ENCODE results near the gene PHETA2. TPM values are rescaled to one million over a fixed set of nuclear protein-coding genes. Genes with fewer than 3 reads are reported as not detected.

Gene PHETA2
- total RNA-seq, 1 experiment from 2014 or later = 0.22 TPM

DNA sequence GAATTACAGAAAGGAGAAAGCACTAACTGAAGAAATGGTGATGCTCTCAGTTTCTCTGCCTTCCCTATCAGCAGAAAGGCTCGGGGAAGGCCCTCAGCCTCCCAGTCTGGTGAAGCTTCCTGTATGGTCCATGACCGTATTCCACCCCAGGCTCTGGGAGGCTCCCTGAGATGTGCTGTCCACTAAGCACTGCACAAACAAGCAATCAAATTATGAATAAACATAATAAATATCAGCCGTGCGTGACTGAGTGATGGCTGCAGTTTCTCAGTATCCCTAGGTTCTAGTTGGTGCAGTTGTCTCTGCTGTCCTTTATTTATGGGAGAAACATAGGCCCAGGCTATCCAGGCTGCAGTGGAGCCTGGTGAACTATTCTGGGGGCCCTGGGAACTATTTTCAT, 9.1 kb downstream of the PHETA2 start:
- no peak for DNase-seq (ENCODE audit: low read depth, low spot score)
- Histone ChIP-seq H3K79me2 (ENCODE audit: insufficient read depth, low read length) (peaks cover 15% of the 10 kb centered on the region), H3K27ac (ENCODE audit: low read depth, low read length) (no peak overlapping the region), H3K9me2 (ENCODE audit: insufficient read depth) (no peaks in the 10 kb centered on the region), H3K4me1 (ENCODE audit: control insufficient read depth in 1 of 2, insufficient read depth in 2 of 2, low read length in 2 of 2) (peaks cover 12 to 19% of the 10 kb centered on the region in 2 experiments), H2AFZ (ENCODE audit: low read depth, low read length, poor library complexity, severe bottlenecking) (no peak overlapping the region), H4K20me1 (ENCODE audit: insufficient read depth) (no peaks in the 10 kb centered on the region), H3K27me3 (ENCODE audit: insufficient read depth, low read length) (no peaks in the 10 kb centered on the region), H3K4me2 (ENCODE audit: low read length) (no peak overlapping the region), H3K9ac (ENCODE audit: low read length) (no peak overlapping the region), H3K4me3 (replicated peaks in 1 of 2; ENCODE audit: low read depth in 1 of 2, low read length in 2 of 2) (no peak overlapping the region), H3K36me3 (ENCODE audit: control insufficient read depth in 1 of 2, insufficient read depth in 2 of 2, low read length in 2 of 2) (peaks cover 17 to 27% of the 10 kb centered on the region in 2 experiments; a peak in 3 of 4 replicates), H3K9me3 (ENCODE audit: control insufficient read depth in 1 of 2, insufficient read depth in 1 of 2, low read depth in 1 of 2, low read length in 2 of 2) (no peaks in the 10 kb centered on the region)
- BruUV-seq (replicated peaks) = no TSS peak
- ChIA-PET RAD21 (ENCODE audit: low non-redundant PET in 1 of 2, low total read pairs in 2 of 2, uncharacterized antibody in 2 of 2, unreplicated experiment in 2 of 2) (no interaction called here), POLR2A (interaction anchor here (0.6 kb wide), 1 partner anchor 162 kb away, joined by 5 read pairs; no protein-coding TSS in a partner anchor), CTCF (no interaction called here)
- TF ChIP-seq JUND (IDR thresholded peaks at IDR 0.05) (no peak), YY1 (IDR thresholded peaks at IDR 0.05; ENCODE audit: extremely low read depth, insufficient replicate concordance, low read depth, low read length) (no peak), TCF7L2 (IDR thresholded peaks at IDR 0.05; ENCODE audit: borderline replicate concordance, extremely low read depth, insufficient read depth, insufficient read length) (no peak), SRF (IDR thresholded peaks at IDR 0.05; ENCODE audit: low read depth) (no peak), ZNF274 (IDR thresholded peaks at IDR 0.05; ENCODE audit: low read depth, low read length) (no peak), ZFX (IDR thresholded peaks at IDR 0.05) (no peak), MAX (IDR thresholded peaks at IDR 0.05) (no peak), RAD21 (IDR thresholded peaks at IDR 0.05; ENCODE audit: low read depth) (no peak), POLR2A (IDR thresholded peaks at IDR 0.05; ENCODE audit: borderline replicate concordance, extremely low read depth, insufficient read depth, insufficient read length) (no peak)
- no peak for ATAC-seq
- intact Hi-C loops (cut with micrococcal nuclease) = no loop called here

- no peak overlapping the region for H3K27ac ChIP-seq (ENCODE audit: low read depth, low read length)
- H3K79me2 ChIP-seq (ENCODE audit: insufficient read depth, low read length) = peaks cover 31% of the 10 kb centered on the region
- no peaks in the 10 kb centered on the region for H3K27me3 ChIP-seq (ENCODE audit: insufficient read depth, low read length)
- H3K9me3 ChIP-seq (ENCODE audit: control insufficient read depth in 1 of 2, insufficient read depth in 1 of 2, low read depth in 1 of 2, low read length in 2 of 2) = peaks cover 0 to 10% of the 10 kb centered on the region in 2 experiments; a peak in 1 of 4 replicates
- POLR2A ChIA-PET = no interaction called here
- ATAC-seq = no peak
- H3K9me2 ChIP-seq (ENCODE audit: insufficient read depth) = no peaks in the 10 kb centered on the region
- DNase-seq (ENCODE audit: low read depth, low spot score) = no peak
- no peak overlapping the region for H3K4me2 ChIP-seq (ENCODE audit: low read length)
- peaks cover 17 to 36% of the 10 kb centered on the region in 2 experiments; a peak in 3 of 4 replicates for H3K36me3 ChIP-seq (ENCODE audit: control insufficient read depth in 1 of 2, insufficient read depth in 2 of 2, low read length in 2 of 2)
- H3K9ac ChIP-seq (ENCODE audit: low read length) = no peak overlapping the region
- CTCF ChIA-PET = no interaction called here
- RAD21 ChIA-PET (ENCODE audit: low non-redundant PET in 1 of 2, low total read pairs in 2 of 2, uncharacterized antibody in 2 of 2, unreplicated experiment in 2 of 2) = no interaction called here
- BruUV-seq (replicated peaks) = no TSS peak
- intact Hi-C loops (cut with micrococcal nuclease) = no loop called here
- H2AFZ ChIP-seq (ENCODE audit: low read depth, low read length, poor library complexity, severe bottlenecking) = no peak overlapping the region
- peaks cover 7 to 19% of the 10 kb centered on the region in 2 experiments for H3K4me1 ChIP-seq (ENCODE audit: control insufficient read depth in 1 of 2, insufficient read depth in 2 of 2, low read length in 2 of 2)
- H3K4me3 ChIP-seq (replicated peaks in 1 of 2; ENCODE audit: low read depth in 1 of 2, low read length in 2 of 2) = no peak overlapping the region
- H4K20me1 ChIP-seq (ENCODE audit: insufficient read depth) = no peaks in the 10 kb centered on the region; the same call in 1 of the 2 replicates
- no peak for TF ChIP-seq TCF7L2 (IDR thresholded peaks at IDR 0.05; ENCODE audit: borderline replicate concordance, extremely low read depth, insufficient read depth, insufficient read length)
- no peak for TF ChIP-seq EGR1 (IDR thresholded peaks at IDR 0.05; ENCODE audit: low read depth)
- no peak for TF ChIP-seq ATF3 (IDR thresholded peaks at IDR 0.05)
- TF ChIP-seq, protein P1, sequence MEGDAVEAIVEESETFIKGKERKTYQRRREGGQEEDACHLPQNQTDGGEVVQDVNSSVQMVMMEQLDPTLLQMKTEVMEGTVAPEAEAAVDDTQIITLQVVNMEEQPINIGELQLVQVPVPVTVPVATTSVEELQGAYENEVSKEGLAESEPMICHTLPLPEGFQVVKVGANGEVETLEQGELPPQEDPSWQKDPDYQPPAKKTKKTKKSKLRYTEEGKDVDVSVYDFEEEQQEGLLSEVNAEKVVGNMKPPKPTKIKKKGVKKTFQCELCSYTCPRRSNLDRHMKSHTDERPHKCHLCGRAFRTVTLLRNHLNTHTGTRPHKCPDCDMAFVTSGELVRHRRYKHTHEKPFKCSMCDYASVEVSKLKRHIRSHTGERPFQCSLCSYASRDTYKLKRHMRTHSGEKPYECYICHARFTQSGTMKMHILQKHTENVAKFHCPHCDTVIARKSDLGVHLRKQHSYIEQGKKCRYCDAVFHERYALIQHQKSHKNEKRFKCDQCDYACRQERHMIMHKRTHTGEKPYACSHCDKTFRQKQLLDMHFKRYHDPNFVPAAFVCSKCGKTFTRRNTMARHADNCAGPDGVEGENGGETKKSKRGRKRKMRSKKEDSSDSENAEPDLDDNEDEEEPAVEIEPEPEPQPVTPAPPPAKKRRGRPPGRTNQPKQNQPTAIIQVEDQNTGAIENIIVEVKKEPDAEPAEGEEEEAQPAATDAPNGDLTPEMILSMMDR (IDR thresholded peaks at IDR 0.05 in 2 of 3, conservative IDR thresholded peaks at IDR 0.05 in 1 of 3; ENCODE audit: borderline replicate concordance in 1 of 3, insufficient read depth in 1 of 3, low read depth in 2 of 3, low read length in 2 of 3) = no peak
- no peak for TF ChIP-seq EZH2phosphoT487 (IDR thresholded peaks at IDR 0.05; ENCODE audit: borderline replicate concordance)
- no peak for TF ChIP-seq POLR2A (IDR thresholded peaks at IDR 0.05; ENCODE audit: borderline replicate concordance, extremely low read depth, insufficient read depth, insufficient read length)
- TF ChIP-seq YY1 (IDR thresholded peaks at IDR 0.05; ENCODE audit: extremely low read depth, insufficient replicate concordance, low read depth, low read length) = no peak
- TF ChIP-seq, protein P2, sequence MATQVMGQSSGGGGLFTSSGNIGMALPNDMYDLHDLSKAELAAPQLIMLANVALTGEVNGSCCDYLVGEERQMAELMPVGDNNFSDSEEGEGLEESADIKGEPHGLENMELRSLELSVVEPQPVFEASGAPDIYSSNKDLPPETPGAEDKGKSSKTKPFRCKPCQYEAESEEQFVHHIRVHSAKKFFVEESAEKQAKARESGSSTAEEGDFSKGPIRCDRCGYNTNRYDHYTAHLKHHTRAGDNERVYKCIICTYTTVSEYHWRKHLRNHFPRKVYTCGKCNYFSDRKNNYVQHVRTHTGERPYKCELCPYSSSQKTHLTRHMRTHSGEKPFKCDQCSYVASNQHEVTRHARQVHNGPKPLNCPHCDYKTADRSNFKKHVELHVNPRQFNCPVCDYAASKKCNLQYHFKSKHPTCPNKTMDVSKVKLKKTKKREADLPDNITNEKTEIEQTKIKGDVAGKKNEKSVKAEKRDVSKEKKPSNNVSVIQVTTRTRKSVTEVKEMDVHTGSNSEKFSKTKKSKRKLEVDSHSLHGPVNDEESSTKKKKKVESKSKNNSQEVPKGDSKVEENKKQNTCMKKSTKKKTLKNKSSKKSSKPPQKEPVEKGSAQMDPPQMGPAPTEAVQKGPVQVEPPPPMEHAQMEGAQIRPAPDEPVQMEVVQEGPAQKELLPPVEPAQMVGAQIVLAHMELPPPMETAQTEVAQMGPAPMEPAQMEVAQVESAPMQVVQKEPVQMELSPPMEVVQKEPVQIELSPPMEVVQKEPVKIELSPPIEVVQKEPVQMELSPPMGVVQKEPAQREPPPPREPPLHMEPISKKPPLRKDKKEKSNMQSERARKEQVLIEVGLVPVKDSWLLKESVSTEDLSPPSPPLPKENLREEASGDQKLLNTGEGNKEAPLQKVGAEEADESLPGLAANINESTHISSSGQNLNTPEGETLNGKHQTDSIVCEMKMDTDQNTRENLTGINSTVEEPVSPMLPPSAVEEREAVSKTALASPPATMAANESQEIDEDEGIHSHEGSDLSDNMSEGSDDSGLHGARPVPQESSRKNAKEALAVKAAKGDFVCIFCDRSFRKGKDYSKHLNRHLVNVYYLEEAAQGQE (IDR thresholded peaks at IDR 0.05; ENCODE audit: low read depth) = no peak
- no peak for TF ChIP-seq JUND (IDR thresholded peaks at IDR 0.05)
- TF ChIP-seq SRF (IDR thresholded peaks at IDR 0.05; ENCODE audit: low read depth) = no peak
- TF ChIP-seq CBX3 (IDR thresholded peaks at IDR 0.05; ENCODE audit: low read depth) = no peak
Measured at GRCh38 chr22:42084874-42085273, 10.8 kb downstream of the PHETA2 start.
